ENCODE data around the gene ALOX15B.

DNA sequence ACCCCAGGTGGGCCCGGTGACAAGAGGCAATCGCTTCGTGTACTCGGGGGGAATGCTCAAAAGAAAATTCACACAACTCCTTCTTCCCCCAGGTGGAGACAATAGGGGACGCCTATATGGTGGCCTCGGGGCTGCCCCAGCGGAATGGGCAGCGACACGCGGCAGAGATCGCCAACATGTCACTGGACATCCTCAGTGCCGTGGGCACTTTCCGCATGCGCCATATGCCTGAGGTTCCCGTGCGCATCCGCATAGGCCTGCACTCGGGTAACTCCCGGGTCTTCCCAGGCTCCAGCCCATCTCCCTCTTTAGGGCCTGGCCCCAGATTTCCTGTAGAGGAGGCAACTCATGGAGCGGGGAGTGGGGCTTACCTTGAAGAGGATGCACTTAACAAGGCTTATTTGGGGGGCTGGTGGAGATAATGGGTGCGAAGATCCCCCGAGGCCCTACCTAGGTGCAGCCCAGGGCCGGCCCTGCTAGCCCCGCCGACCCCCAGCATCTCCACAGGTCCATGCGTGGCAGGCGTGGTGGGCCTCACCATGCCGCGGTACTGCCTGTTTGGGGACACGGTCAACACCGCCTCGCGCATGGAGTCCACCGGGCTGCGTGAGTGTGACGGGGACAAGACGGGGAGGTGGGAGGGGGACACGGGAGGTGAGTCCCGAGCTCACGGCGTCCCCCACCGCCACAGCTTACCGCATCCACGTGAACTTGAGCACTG, 23.5 kb upstream of the ALOX15B start:
- TF ChIP-seq GATA3 (IDR thresholded peaks at IDR 0.05; ENCODE audit: low read depth, low read length), result no peak
- TF ChIP-seq GATA2 (IDR thresholded peaks at IDR 0.05; ENCODE audit: low read depth, low read length), result no peak

Measured in SH-SY5Y (cell line).